Liver (tissue), 9 donors: ENCODE results near the gene ZNF579. TPM values are rescaled to one million over a fixed set of nuclear protein-coding genes. Genes with fewer than 3 reads are reported as not detected.

Source experiments
- DNase-seq: peaks from one replicate; pipeline ENCODE4 v3.0.0-alpha.2; 2017; ENCODE audit warnings: low spot score
- H3K27ac ChIP-seq, 2 donors: one replicate each; pipeline ENCODE4 v1.7.0; 2013; ENCODE audit warnings: inconsistent platforms in 2 of 2, low read length in 2 of 2, control low read depth in 1 of 2, low read depth in 1 of 2, mild to moderate bottlenecking in 1 of 2
- H3K27me3 ChIP-seq, 4 donors: one replicate each; pipeline versions ENCODE4 v1.6.1 to v1.7.0; 2013; ENCODE audit warnings: low read length in 3 of 4, inconsistent platforms in 1 of 4, mild to moderate bottlenecking in 1 of 4, moderate library complexity in 1 of 4; ENCODE audit not compliant: control insufficient read depth in 4 of 4, insufficient read depth in 4 of 4
- H3K36me3 ChIP-seq, 4 donors: one replicate each; pipeline versions ENCODE4 v1.6.1 to v1.7.0; 2013; ENCODE audit warnings: low read length in 3 of 4, mild to moderate bottlenecking in 3 of 4, low read depth in 1 of 4, moderate library complexity in 1 of 4; ENCODE audit not compliant: control insufficient read depth in 4 of 4, insufficient read depth in 3 of 4
- H3K4me1 ChIP-seq, 4 donors: one replicate each; pipeline versions ENCODE4 v1.6.1 to v1.7.0; 2013; ENCODE audit warnings: low read length in 3 of 4, mild to moderate bottlenecking in 3 of 4, moderate library complexity in 1 of 4; ENCODE audit not compliant: control insufficient read depth in 4 of 4, insufficient read depth in 4 of 4
- H3K4me3 ChIP-seq, 3 donors: one replicate each; pipeline versions ENCODE4 v1.6.1 to v1.7.0; 2013; ENCODE audit warnings: low read length in 3 of 3, control low read depth in 1 of 3, low read depth in 1 of 3, mild to moderate bottlenecking in 1 of 3
- H3K9ac ChIP-seq, 2 donors: one replicate each; pipeline ENCODE4 v1.7.0; 2013; ENCODE audit warnings: low read length in 2 of 2, mild to moderate bottlenecking in 2 of 2, moderate library complexity in 2 of 2, control low read depth in 1 of 2, low read depth in 1 of 2
- H3K9me3 ChIP-seq, 4 donors: one replicate each; pipeline versions ENCODE4 v1.6.1 to v1.7.0; 2013; ENCODE audit warnings: low read length in 3 of 4; ENCODE audit not compliant: control insufficient read depth in 4 of 4
- ATF3 ChIP-seq: IDR thresholded peaks from 2 replicates; pipeline ENCODE4 v1.6.1; 2016; ENCODE audit warnings: antibody characterized with exemption
- CTCF ChIP-seq: fragments of 150-350 bp; IDR thresholded peaks from 2 replicates; pipeline ENCODE4 v1.5.1; 2017; ENCODE audit warnings: improper control_type of control experiment, low read depth, low read length; ENCODE audit not compliant: missing input control
- EGR1 ChIP-seq, 2 donors: IDR thresholded peaks; 2 replicates each; pipeline ENCODE4 v1.6.1; 2016 to 2018; ENCODE audit warnings: antibody characterized with exemption in 2 of 2, low read depth in 2 of 2
- FOXA1 ChIP-seq: IDR thresholded peaks from 2 replicates; pipeline ENCODE4 v1.6.1; 2016; ENCODE audit warnings: antibody characterized with exemption
- FOXA2 ChIP-seq: IDR thresholded peaks from 2 replicates; pipeline ENCODE4 v1.6.1; 2016; ENCODE audit warnings: antibody characterized with exemption
- GABPA ChIP-seq, 2 donors: IDR thresholded peaks in 1 of 2; conservative IDR thresholded peaks in 1 of 2; 2 replicates each; pipeline ENCODE4 v1.6.1; 2016; ENCODE audit warnings: antibody characterized with exemption in 2 of 2, mild to moderate bottlenecking in 1 of 2, moderate library complexity in 1 of 2
- HNF4A ChIP-seq, 2 donors: conservative IDR thresholded peaks; 2 replicates each; pipeline ENCODE4 v1.6.1; 2016; ENCODE audit warnings: antibody characterized with exemption in 2 of 2, mild to moderate bottlenecking in 2 of 2
- HNF4G ChIP-seq: IDR thresholded peaks from 2 replicates; pipeline ENCODE4 v1.6.1; 2016; ENCODE audit warnings: antibody characterized with exemption
- JUND ChIP-seq, 2 donors: IDR thresholded peaks; 2 replicates each; pipeline ENCODE4 v1.6.1; 2016; ENCODE audit warnings: antibody characterized with exemption in 2 of 2
- MAX ChIP-seq: IDR thresholded peaks from 2 replicates; pipeline ENCODE4 v1.6.1; 2016; ENCODE audit warnings: antibody characterized with exemption
- NR2F2 ChIP-seq: IDR thresholded peaks from 2 replicates; pipeline ENCODE4 v1.6.1; 2016; ENCODE audit warnings: antibody characterized with exemption
- RAD21 ChIP-seq, 2 donors: IDR thresholded peaks; 2 replicates each; pipeline ENCODE4 v1.6.1; 2016; ENCODE audit warnings: antibody characterized with exemption in 2 of 2, mild to moderate bottlenecking in 2 of 2
- REST ChIP-seq: IDR thresholded peaks from 2 replicates; pipeline ENCODE4 v1.6.1; 2016; ENCODE audit warnings: antibody characterized with exemption, mild to moderate bottlenecking
- RXRA ChIP-seq, 2 donors: IDR thresholded peaks; 2 replicates each; pipeline ENCODE4 v1.6.1; 2017 to 2018; ENCODE audit warnings: antibody characterized with exemption in 2 of 2, mild to moderate bottlenecking in 1 of 2
- SP1 ChIP-seq: IDR thresholded peaks from 2 replicates; pipeline ENCODE4 v1.6.1; 2018; ENCODE audit warnings: antibody characterized with exemption, mild to moderate bottlenecking
- TAF1 ChIP-seq: conservative IDR thresholded peaks from 2 replicates; pipeline ENCODE4 v1.6.1; 2016; ENCODE audit warnings: antibody characterized with exemption, mild to moderate bottlenecking
- YY1 ChIP-seq: IDR thresholded peaks from 2 replicates; pipeline ENCODE4 v1.6.1; 2016; ENCODE audit warnings: antibody characterized with exemption, mild to moderate bottlenecking
- ZBTB33 ChIP-seq: IDR thresholded peaks from 2 replicates; pipeline ENCODE4 v1.6.1; 2016; ENCODE audit warnings: antibody characterized with exemption
- WGBS: extraction: QIAGEN DNeasy Blood & Tissue Kit; methylation state at CpG from one replicate; pipeline ENCODE4 v1.1.7; 2013; 5-methylcytosine and 5-hydroxymethylcytosine counted together
- polyA plus RNA-seq, 2 donors: library from polyadenylated mRNA; stranded (reverse) in 1 of 2; unstranded in 1 of 2; fragments of 200-250 nt in 1 of 2; fragments of >200 nt in 1 of 2; fragmentation: Nextera tagmentation in 1 of 2; extraction: Ambion mirVana in 1 of 2; gene quantifications; one replicate each; pipeline versions ENCODE4 v1.2.1 to v1.2.3, GENCODE V29; 2013 to 2015
- total RNA-seq, 2 donors: library from RNA; depleted of rRNA; stranded (reverse); fragments of >200 nt; gene quantifications; one replicate each; pipeline ENCODE4 v1.2.3, GENCODE V29; 2014
- donor health status: healthy.
- donor health status: healthy.
- donor health status: healthy.
- donor health status: healthy.
- donor health status: healthy.

Gene ZNF579
- total and polyA plus RNA-seq, 4 donors = 0.92 to 3.3 (median 1.2) TPM

GRCh38 chr19:55578761-55579747 lies 1.6 kb downstream of the ZNF579 start:
- no peaks in the 10 kb centered on the region for H3K9me3 ChIP-seq
- no peak for DNase-seq
- H3K27ac ChIP-seq = no peak overlapping the region
- peak overlapping the region in 1 of 3 donors; percentile 95 for H3K4me3 ChIP-seq
- no peaks in the 10 kb centered on the region for H3K27me3 ChIP-seq
- peaks cover 6 to 27% (median 23%) of the 10 kb centered on the region in 4 donors for H3K4me1 ChIP-seq
- no peak overlapping the region for H3K9ac ChIP-seq
- H3K36me3 ChIP-seq = peaks cover 0 to 7% (median 2%) of the 10 kb centered on the region in 4 donors
- no peak for TF ChIP-seq GABPA (IDR thresholded peaks at IDR 0.05 in 1 of 2, conservative IDR thresholded peaks at IDR 0.05 in 1 of 2)
- no peak for TF ChIP-seq CTCF
- TF ChIP-seq HNF4A (conservative IDR thresholded peaks at IDR 0.05) = no peak
- no peak for TF ChIP-seq FOXA2
- no peak for TF ChIP-seq MAX
- no peak for TF ChIP-seq JUND (IDR thresholded peaks at IDR 0.05)
- TF ChIP-seq ATF3 = no peak
- TF ChIP-seq YY1 = no peak
- TF ChIP-seq ZBTB33 = no peak
- TF ChIP-seq RAD21 (IDR thresholded peaks at IDR 0.05) = no peak
- TF ChIP-seq RXRA (IDR thresholded peaks at IDR 0.05) = no peak
- no peak for TF ChIP-seq NR2F2
- no peak for TF ChIP-seq EGR1 (IDR thresholded peaks at IDR 0.05; ENCODE audit: low read depth in 2 of 2)
- TF ChIP-seq TAF1 = no peak
- TF ChIP-seq FOXA1 = no peak
- TF ChIP-seq REST = no peak
- TF ChIP-seq HNF4G = no peak
- TF ChIP-seq SP1 = no peak
- WGBS = 96% methylated on average over 90 of the region's 90 CpGs
